Epithelial cell of esophagus (primary cell): ENCODE results near the gene TRIM6.

Experiments used
- DNase-seq: peaks from one replicate; pipeline ENCODE4 v3.0.0; 2010; ENCODE audit warnings: low read depth
- H3K4me3 ChIP-seq: 2 replicates; pipeline ENCODE4 v1.5.1; 2011; ENCODE audit warnings: mild to moderate bottlenecking, low read length, control low read depth
- TF ChIP-seq, protein P1 (sequence below): IDR thresholded peaks from 2 replicates; pipeline ENCODE4 v1.5.1; 2011; ENCODE audit warnings: low read depth, mild to moderate bottlenecking, low read length, control low read depth, inconsistent platforms; ENCODE audit not compliant: insufficient read depth; ENCODE audit errors: missing control alignments

TRIM6 gene

GRCh38 chr11:5658318-5658717 is 61.9 kb downstream of the TRIM6 start:
- TF ChIP-seq, protein P1, sequence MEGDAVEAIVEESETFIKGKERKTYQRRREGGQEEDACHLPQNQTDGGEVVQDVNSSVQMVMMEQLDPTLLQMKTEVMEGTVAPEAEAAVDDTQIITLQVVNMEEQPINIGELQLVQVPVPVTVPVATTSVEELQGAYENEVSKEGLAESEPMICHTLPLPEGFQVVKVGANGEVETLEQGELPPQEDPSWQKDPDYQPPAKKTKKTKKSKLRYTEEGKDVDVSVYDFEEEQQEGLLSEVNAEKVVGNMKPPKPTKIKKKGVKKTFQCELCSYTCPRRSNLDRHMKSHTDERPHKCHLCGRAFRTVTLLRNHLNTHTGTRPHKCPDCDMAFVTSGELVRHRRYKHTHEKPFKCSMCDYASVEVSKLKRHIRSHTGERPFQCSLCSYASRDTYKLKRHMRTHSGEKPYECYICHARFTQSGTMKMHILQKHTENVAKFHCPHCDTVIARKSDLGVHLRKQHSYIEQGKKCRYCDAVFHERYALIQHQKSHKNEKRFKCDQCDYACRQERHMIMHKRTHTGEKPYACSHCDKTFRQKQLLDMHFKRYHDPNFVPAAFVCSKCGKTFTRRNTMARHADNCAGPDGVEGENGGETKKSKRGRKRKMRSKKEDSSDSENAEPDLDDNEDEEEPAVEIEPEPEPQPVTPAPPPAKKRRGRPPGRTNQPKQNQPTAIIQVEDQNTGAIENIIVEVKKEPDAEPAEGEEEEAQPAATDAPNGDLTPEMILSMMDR = no peak
- no peak overlapping the region for H3K4me3 ChIP-seq
- no peak for DNase-seq
